ENCODE results near the gene NOTUM.

- TF ChIP-seq TAF1 (IDR thresholded peaks at IDR 0.05; ENCODE audit: low read depth, low read length) (no peak), POLR2A (IDR thresholded peaks at IDR 0.05; ENCODE audit: low read depth, low read length) (no peak), SPI1 (IDR thresholded peaks at IDR 0.05; ENCODE audit: low read depth, low read length) (no peak)
Observed at GRCh38 chr17:81952792-81953228, 8.2 kb downstream of the NOTUM start.

Measured in GM12891 (cell line).